Prostate gland (tissue), 2 donors: ENCODE measurements around the gene N4BP2L2. TPM values are rescaled to one million over a fixed set of nuclear protein-coding genes. Genes with fewer than 3 reads are reported as not detected.

Source experiments
- DNase-seq: peaks from one replicate; pipeline ENCODE4 v3.0.0-alpha.2; 2019; ENCODE audit warnings: low spot score
- H3K27ac ChIP-seq, 2 donors: fragments of 200-600 bp; sonication (generic); 2 replicates each; pipeline ENCODE4 v1.5.1; 2017 to 2019
- H3K27me3 ChIP-seq: fragments of 200-600 bp; sonication (generic); replicated peaks from 2 replicates; pipeline ENCODE4 v1.5.1; 2019; ENCODE audit not compliant: insufficient read depth
- H3K36me3 ChIP-seq, 2 donors: fragments of 200-600 bp; sonication (generic); 1 replicate in 1 of 2; 2 replicates in 1 of 2; pipeline versions ENCODE4 v1.5.1 to v1.8.1; 2017 to 2019
- H3K4me1 ChIP-seq: fragments of 200-600 bp; sonication (generic); replicated peaks from 2 replicates; pipeline ENCODE4 v1.5.1; 2019
- H3K4me3 ChIP-seq, 2 donors: fragments of 200-600 bp; sonication (generic); 2 replicates each; pipeline ENCODE4 v1.5.1; 2017 to 2019
- H3K9me3 ChIP-seq: fragments of 200-600 bp; sonication (generic); 2 replicates; pipeline ENCODE4 v1.5.1; 2017
- CTCF ChIP-seq, 4 experiments: fragments of 200-600 bp in 2 of 4; fragments of 450-650 bp in 2 of 4; sonication (generic) in 2 of 4; IDR thresholded peaks; 1 replicate in 3 of 4; 2 replicates in 1 of 4; pipeline ENCODE4 v1.5.1; 2016 to 2019; ENCODE audit warnings: antibody characterized with exemption in 4 of 4, mild to moderate bottlenecking in 2 of 4, moderate library complexity in 2 of 4
- POLR2A ChIP-seq: fragments of 450-650 bp; IDR thresholded peaks from one replicate; pipeline ENCODE4 v1.6.1; 2016; ENCODE audit warnings: antibody characterized with exemption, mild to moderate bottlenecking
- POLR2AphosphoS5 ChIP-seq: sonication (generic); formaldehyde crosslinking; IDR thresholded peaks from one replicate; pipeline ENCODE4 v1.6.1; 2017; ENCODE audit warnings: antibody characterized with exemption
- WGBS: methylation state at CpG from one replicate; pipeline ENCODE4 v1.1.5; 2018; 5-methylcytosine and 5-hydroxymethylcytosine counted together
- intact Hi-C: fragments of 100-400 bp; cut with DNase I; formaldehyde crosslinking; loops from one replicate; pipeline ENCODE4 v1.14.2; 2022
- total RNA-seq, 2 donors: library from RNA; depleted of rRNA; stranded (reverse); fragments of >200 nt; gene quantifications; one replicate each; pipeline ENCODE4 v1.1.0, GENCODE V29; 2016

Gene N4BP2L2
- total RNA-seq, 2 donors from 2014 or later, result 80.9 to 475 TPM

GRCh38 chr13:32425158-32425557 lies 113.4 kb downstream of the N4BP2L2 start:
- intact Hi-C loops, result no loop called here
- DNase-seq, result no peak
- TF ChIP-seq CTCF (IDR thresholded peaks at IDR 0.05) (no peak), POLR2A (no peak), POLR2AphosphoS5 (no peak)
- 90% methylated on average over 7 of the region's 7 CpGs for WGBS
- H3K27ac ChIP-seq, result no peak overlapping the region
- H3K36me3 ChIP-seq, result no peaks in the 10 kb centered on the region
- no peak overlapping the region for H3K4me3 ChIP-seq
- H3K4me1 ChIP-seq, result no peaks in the 10 kb centered on the region
- no peaks in the 10 kb centered on the region for H3K27me3 ChIP-seq
- H3K9me3 ChIP-seq, result no peaks in the 10 kb centered on the region

- TF ChIP-seq POLR2AphosphoS5 (no peak), CTCF (IDR thresholded peaks at IDR 0.05) (no peak), POLR2A (no peak)
- no peak overlapping the region for H3K27ac ChIP-seq
- H3K27me3 ChIP-seq, result no peaks in the 10 kb centered on the region
- no peaks in the 10 kb centered on the region for H3K4me1 ChIP-seq
- H3K9me3 ChIP-seq, result no peaks in the 10 kb centered on the region
- H3K36me3 ChIP-seq, result no peaks in the 10 kb centered on the region
- DNase-seq, result no peak
- 89% methylated on average over 3 of the region's 3 CpGs for WGBS
- intact Hi-C loops, result no loop called here
- no peak overlapping the region for H3K4me3 ChIP-seq
Measured at GRCh38 chr13:32423592-32423991, 115.0 kb downstream of the N4BP2L2 start.

- DNase-seq, result no peak
- Histone ChIP-seq H3K36me3 (no peaks in the 10 kb centered on the region), H3K27ac (no peak overlapping the region), H3K9me3 (no peaks in the 10 kb centered on the region), H3K4me1 (no peaks in the 10 kb centered on the region), H3K27me3 (no peaks in the 10 kb centered on the region), H3K4me3 (no peak overlapping the region)
- WGBS, result 84% methylated on average over 2 of the region's 2 CpGs
- no peak for TF ChIP-seq CTCF (IDR thresholded peaks at IDR 0.05)
- no peak for TF ChIP-seq POLR2A
- TF ChIP-seq POLR2AphosphoS5, result no peak
- intact Hi-C loops, result no loop called here
Measured at GRCh38 chr13:32419862-32420261, 118.7 kb downstream of the N4BP2L2 start.

- Histone ChIP-seq H3K4me3 (no peak overlapping the region), H3K9me3 (no peaks in the 10 kb centered on the region), H3K36me3 (no peaks in the 10 kb centered on the region), H3K27me3 (no peaks in the 10 kb centered on the region), H3K27ac (no peak overlapping the region), H3K4me1 (no peaks in the 10 kb centered on the region)
- intact Hi-C loops, result no loop called here
- TF ChIP-seq POLR2A (no peak), CTCF (IDR thresholded peaks at IDR 0.05) (no peak), POLR2AphosphoS5 (no peak)
- no peak for DNase-seq
- WGBS, result 83% methylated on average over 1 of the region's 1 CpG
Measured at GRCh38 chr13:32417995-32418394, 120.6 kb downstream of the N4BP2L2 start.

GRCh38 chr13:32415019-32415418 lies 123.6 kb downstream of the N4BP2L2 start:
- no peaks in the 10 kb centered on the region for H3K27me3 ChIP-seq
- no peak overlapping the region for H3K4me3 ChIP-seq
- H3K36me3 ChIP-seq, result no peaks in the 10 kb centered on the region
- intact Hi-C loops, result no loop called here
- DNase-seq, result no peak
- H3K27ac ChIP-seq, result no peak overlapping the region
- TF ChIP-seq CTCF (IDR thresholded peaks at IDR 0.05) (peak in 2 of 4 experiments; percentile 7 to 25), POLR2AphosphoS5 (no peak), POLR2A (no peak)
- no peaks in the 10 kb centered on the region for H3K9me3 ChIP-seq
- no peaks in the 10 kb centered on the region for H3K4me1 ChIP-seq
